ENCODE results near the gene DUXB.

Gene DUXB

DNA sequence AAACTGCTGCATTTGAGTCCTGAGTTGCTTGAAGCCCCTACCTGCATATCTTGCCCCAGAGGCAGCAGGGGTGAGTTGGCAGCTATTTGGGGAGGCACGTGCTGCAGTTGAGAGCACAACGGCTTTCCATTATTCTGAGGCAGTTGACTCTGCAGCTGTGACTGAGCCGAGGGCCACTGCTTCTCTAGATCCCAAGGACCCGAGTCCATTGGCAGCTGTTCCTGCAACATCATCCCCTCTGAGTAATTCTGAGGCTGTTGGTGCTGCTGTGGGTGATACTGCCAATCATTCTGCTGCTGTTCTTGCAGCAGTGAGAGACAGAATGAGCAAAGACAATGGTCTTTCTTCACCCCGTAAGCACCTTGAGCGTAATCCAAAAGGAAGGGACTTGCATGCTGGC lies 40.9 kb downstream of the DUXB start:
- DNase-seq, result no peak

DNA sequence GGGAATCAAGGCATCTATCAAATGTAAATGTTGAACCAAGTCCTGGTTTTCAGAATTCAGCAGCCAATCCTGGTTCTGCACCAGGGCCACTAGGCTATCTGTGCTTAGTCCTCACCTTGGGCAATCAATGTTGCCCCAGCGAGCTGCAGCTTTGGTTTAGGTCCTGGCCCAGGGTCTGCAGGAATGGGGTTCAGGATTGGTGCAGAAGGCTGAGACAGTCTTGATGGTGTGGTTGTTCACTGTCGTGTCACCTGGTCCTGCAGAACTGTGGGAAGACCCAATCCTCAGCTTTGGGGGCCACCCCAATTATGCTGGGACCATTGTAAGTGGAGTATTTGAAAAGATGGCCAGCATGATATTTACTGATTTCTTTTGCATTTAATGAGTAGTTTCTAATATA lies 43.1 kb downstream of the DUXB start:
- no peak for DNase-seq

GRCh38 chr16:75653922-75654321 lies 47.3 kb downstream of the DUXB start:
- DNase-seq, result no peak

GRCh38 chr16:75648265-75649076 lies 52.8 kb downstream of the DUXB start:
- peak; percentile 93 for DNase-seq

- peak; percentile 94 for DNase-seq
Measured at GRCh38 chr16:75647492-75648264, 53.6 kb downstream of the DUXB start, which contains the start of the genes KARS1 and TERF2IP. Gene KARS1, minus strand, starts transcription at chr16:75647665. Its CDS starts 26 bp downstream, at chr16:75647639. Gene TERF2IP, plus strand, starts transcription at chr16:75647773. Its CDS starts 110 bp downstream, at chr16:75647883.

GRCh38 chr16:75647112-75647491 lies 54.2 kb downstream of the DUXB start:
- peak; percentile 87 for DNase-seq

DNA sequence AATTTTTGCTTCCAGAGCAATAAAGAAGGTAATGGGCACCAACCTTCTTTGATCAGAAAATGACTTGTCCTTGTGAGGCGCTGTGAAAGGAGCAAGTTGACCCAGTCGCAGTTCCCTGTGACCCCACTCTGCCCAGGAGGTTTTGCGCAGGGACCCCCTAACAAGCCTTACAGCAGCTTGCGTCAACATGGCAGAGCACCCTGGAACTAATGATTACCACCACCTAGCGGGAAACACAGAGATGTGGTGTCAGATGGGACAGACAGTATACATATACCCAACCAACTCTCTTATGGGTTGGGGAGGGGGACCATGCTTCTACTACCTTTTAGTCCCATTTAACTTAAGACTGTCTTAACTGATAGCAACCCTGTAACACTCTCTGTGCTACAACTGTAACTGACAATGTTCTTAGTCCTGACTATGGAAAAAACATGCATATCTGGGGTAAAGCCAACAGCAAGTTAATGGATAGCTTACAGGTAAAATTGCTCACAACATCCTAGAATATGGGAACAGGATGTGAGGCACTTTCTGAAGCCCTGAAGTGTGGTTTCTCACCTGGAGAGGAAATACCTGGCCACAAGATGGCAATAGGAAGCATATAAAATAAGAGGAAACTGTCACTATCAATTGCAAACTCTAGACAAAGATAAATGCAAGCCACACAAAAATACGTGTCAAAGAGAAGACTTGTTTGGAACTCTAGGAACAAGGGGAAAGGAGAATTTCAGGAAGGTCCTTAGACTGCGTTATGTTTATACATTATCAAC lies 56.8 kb downstream of the DUXB start:
- no peak for DNase-seq

Measured in right kidney (tissue), 1 donor.